Amygdala (tissue), 56 donors: ENCODE measurements around the gene PEMT.

Experiments
- DNase-seq, 56 donors: peaks; one replicate each; lab custom pipeline; 2025; lab: John Stamatoyannopoulos, UW

The PEMT gene

DNA sequence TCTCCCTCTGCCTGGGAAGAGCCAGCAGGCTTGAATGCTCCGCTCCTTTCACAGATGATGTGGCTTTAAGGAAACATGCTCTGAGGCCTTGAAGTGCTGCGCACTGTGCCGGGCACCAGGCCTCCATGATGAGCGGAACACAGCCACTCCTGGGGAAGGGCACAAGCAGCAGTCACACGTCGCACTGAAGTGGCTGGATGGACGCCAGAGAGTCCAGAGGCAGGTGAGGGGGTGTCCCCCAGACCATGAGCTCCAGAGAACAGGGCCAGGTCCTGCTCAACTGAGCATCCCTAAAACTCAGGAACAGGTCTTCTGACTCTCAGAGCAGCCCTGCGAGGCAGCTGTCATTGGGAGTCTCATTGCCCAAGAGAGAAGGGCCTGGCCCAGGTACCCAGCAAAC lies 35.6 kb downstream of the PEMT start:
- no peak for DNase-seq

DNA sequence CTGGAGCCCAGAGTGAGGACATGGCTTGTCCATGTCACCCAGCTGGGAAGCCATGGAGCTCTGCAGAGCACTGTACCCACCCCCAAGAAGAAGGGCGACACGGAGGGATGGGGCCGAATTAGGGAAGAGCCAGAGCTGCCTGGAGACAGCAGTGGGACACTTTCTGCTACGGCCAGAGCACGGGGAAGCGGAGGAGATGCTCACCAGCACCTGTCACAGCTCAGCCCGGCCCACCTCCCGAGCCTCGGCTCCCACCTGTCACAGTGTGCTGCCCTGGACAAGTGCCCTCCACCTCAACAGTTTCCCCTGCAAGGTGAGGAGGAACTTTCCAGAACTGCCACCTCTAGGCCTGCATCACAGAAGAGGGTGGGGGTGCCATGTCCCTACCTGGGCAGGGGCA lies 36.4 kb downstream of the PEMT start:
- no peak for DNase-seq

DNA sequence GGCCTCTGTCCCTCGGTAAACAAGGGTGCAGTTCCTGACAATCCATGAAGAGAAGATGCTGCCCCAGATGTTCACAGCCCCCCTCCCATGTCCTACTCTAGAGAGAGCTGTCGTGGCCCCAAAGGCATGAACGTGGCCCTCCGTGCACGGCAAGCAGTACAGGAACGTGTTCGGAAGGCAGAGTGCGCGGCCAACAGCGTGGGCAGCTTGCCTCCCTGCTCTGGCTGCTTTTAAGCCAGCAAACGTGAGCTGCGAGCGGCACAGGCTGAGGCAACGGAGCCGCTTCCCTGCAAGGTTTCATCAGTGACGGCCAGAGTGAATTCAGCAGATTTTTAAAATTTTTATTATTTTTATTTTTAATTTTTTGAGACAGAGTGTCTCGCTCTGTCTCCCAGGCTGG lies 37.2 kb downstream of the PEMT start:
- no peak for DNase-seq

DNA sequence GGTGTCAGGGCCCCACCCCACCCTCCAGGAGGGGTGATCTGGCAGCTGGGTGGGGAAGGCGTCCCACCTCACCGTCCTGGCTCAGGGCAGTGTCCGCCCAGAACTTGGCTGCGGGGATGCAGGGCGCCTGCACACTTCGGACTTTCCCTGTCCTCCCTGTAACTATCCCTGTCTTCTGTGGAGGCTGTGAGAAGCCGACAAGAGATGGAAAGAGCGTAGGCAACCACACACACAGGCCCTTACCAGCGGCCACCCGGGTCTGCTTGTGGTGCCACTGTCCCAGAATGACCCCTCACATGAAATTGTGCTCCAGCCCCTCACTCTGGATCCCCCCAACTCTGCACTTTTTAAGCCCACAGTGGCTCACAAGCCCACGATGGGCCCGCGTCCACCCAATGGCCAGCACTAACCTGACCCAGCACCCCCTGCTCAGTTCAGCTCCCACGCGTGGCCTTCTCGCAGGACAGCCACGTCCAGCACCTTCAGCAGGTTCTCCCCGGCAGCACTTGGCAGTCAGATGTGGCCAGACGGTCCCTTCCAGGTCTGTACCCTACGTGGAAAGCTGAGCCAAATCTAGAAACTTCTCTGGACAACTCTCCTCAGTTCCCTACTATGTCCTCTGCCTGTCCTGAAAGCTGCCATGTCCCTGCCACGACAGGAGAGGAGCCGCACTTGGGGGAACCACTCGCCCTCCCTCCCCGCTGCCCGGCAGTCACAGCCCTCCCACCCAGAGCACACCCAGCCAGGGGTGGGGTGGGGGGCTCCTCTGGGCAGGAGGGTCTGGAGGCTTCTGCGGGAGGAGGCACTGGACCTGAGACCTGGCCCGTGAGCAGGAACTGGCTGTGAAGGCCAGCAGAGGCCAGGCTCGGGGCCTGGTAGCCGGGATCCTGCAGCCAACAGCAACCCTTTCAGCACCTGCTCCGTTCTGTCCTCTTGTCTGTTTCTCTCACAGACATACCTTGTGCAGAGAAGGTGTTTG lies 38.0 kb downstream of the PEMT start:
- no peak for DNase-seq

DNA sequence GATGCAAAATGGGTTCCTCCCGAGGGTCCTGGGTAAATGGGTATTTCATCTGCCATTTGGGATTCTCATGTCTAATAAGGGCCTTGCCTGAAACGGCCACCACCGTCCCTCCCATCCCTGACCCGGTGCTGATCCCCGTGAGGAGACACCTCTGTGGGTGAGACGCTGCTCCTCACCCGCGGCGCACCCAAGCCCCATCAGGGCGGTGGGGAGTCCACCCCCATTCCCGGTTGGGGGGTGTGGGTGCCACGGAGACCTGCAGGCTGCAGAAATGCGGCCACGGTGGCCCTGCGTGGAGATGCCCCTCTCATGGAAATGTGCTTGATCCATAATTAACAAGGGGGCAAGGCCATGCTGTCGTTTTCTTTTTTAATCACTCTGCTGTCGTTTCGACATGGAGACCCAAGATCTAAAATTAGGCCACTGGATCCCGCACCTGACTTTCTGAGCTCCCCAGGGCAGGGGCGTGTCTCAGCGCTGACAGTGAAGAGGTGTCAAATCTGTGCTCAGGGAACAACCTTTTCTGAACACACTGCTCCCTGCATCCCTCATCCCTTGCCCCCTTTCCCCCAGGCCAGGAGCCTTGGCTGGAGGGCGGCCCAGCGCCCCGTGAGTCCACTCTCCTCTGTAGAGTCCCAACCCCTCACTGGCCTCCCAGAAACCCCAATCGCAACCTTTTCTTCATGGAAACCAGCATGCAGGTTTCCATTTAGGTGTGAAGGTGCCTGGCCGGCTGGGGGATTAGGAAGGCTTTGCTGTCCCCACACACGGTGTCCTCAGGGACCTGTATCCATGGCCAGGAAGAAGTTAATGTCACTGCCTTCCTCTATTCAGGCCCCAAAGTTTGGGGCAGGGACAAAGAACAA lies 38.9 kb downstream of the PEMT start:
- DNase-seq, result no peak

DNA sequence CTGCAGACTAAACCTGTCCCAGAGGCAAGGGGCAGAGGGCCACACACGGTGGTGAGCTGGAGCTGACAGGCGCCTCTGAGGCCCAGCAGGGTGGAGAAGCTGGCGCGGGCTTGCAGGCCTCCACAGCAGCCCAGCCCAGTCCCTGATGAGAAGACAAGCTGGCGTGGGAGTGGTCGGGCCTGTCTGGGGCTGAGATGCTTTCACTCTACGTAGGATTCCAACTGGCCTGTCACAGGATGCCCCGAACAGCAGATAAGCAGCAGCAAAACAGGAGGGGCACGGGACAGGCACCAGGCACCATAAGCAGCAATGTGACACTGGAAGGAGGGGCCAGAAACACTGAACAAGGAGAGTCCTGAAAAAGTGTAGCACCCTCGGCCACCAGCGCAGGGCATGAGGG lies 40.1 kb downstream of the PEMT start:
- DNase-seq, result no peak

DNA sequence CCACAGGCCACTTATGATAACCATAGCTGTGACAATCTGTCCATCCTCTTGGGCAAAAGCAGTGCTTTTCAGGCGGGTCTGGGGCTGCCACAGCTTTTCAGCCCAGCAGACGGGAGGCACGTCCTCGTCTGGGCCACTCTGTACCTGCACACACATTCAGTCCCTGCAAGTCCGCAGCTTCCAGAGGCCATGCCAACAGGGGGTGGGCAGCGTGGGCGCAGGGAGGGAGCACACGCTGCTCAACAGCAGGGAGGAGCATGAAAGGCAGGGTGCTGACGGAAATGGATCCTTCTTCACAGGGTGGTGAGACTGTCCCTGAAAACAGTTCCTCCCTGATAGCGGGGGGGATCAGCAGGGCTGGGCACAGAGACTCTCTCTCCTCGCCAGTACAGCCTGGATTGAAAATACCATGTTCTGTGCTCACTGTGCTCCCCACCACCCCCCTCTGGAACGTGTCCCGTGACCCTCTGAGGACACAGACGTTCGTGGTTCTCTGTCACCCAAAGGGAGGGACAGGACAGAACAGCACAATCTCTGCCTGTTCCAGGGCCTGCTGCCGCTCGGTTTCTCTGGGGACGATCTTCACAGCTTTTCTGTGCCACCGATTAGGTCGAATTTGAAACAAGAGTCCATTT lies 41.7 kb downstream of the PEMT start:
- peak in 14 of 56 donors; percentile 12 to 64 (median 23) for DNase-seq

DNA sequence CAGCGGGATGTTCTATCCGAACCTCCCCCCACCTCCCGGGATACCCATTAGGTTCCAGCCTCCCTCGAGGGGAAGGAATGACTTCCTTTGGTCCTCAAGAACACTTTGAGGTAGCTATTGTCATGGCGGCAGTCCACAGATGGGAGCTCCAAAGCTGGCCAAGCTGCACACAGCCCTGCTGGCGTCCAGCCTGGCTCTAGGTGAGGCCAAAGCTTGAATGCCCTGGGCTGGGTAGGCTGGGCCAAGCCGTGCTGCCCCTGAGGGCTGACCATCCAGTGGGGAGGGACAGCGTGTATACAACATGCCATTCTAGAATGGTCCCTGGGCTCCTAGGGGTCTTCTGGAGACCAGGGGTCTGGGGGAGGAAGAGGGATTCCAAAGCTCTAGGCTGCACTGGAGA lies 43.5 kb downstream of the PEMT start:
- DNase-seq, result no peak

DNA sequence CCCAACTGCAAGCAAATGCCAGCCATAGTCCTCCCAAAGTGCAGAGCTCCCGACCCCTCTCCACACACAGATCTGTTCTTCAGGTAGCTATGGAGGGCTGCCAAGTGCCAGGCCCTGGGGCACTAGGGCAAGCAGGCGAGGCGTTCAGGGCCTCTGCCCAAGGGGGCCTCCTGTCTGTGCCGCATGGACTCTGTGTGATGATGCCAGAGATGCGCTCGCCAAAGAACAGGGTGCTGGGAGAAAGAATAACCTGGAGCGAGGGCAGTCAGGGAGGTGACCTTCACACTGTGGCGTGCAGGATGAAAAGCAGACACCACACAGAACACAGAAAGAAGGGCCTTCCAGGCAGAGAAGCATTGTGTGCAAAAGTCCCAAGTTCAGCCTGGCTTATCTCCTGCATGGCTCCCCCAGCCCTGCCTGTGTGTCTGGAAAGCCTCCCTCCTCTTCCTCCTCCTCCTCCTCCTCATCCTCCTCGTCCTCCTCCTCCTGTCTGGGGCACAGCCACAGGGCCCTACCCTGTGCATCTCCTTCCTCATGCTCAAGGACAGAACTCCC lies 44.2 kb downstream of the PEMT start:
- no peak for DNase-seq

DNA sequence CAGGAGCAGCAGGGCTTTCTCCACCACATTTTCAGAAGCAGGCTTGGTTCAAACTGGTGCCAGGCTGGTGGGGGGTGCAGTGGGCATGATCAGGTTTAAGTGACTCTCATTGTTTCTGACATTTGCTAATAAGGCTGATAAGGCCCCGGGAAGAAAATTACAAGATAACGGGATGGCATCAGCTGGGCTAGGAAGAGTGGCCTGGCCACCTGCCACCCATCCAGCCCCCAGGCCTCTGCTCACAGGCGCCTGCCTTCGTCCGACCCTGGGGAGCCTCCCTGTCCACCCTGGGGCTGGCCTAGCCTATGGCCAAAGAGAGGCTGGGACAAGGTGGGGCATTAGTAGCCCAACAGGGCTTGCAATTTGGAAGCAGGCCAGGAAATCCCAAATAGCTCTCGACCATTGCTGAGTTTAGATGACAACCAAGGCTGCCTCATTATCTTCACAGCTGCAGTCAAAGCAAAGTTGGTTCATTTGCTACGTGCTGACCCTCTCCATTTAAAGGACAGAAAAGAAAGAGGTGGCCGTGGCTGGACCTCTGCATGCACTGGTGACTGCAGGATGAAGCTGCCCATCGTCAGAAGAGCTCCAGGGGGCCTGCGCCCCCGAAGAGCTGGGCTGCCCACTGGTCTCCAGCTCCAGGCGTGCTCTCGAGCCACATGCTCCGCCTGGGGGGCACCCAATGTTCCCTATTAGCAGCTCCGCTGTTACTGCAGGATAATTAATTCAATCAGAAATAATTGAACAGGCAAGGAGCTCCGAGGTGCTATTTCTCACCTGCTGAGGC lies 44.9 kb downstream of the PEMT start:
- DNase-seq, result no peak

DNA sequence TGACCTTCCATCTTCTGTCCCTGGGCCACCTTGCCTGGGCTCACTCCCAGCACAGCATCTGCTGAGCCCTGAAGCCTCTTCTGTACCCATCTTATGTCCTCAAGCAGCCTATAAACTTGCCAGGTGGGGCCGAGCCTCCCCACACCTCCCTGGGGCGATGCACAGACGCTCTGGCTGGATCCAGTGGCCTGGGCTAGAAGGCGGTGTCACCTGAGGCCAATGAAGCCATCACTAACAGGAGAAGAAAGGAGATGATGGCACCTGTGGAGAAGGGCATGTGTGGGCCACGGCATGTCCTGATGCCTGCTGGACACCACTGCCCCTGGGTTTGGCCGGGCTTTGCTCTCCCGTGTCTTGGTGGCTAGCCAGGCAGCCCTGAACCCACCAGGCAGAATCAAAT lies 45.5 kb downstream of the PEMT start:
- DNase-seq, result no peak

DNA sequence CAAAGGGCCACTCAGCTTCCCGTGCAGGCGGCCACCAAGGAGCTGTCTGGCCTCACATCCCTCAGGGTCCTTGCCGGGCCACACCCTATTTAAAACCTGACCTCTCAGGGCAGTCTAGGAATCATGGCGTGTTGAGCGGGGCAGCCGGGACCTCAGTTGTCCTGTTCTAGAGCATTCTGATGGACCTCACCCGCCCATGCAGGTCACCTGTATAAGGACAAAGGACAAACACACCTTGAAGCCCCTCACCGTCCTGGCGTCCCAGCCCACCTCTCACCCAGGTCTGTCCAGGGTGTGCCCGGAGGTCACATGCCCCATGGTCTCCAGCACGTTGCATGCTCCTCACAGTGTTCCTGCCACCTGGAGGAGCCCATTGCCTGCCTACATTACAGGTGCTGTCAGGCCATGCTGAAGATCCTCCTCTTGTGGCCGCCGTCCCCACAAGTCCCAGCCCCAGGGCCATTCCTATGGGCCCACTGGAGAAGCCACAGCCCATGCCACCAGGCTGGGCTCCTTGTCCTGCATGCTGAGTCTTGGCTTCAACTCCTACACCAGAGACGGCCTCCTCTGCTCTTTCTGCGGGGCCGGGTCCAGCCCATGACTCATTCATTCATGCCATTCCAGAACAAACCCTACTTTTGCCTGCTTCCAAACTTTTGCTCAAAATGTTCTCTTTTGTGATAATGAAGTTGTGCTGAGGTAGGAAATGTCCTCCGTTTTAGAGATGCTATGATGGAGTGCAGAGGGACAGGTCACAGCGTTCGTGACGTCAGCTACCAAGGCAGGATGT lies 46.3 kb downstream of the PEMT start:
- DNase-seq, result no peak

DNA sequence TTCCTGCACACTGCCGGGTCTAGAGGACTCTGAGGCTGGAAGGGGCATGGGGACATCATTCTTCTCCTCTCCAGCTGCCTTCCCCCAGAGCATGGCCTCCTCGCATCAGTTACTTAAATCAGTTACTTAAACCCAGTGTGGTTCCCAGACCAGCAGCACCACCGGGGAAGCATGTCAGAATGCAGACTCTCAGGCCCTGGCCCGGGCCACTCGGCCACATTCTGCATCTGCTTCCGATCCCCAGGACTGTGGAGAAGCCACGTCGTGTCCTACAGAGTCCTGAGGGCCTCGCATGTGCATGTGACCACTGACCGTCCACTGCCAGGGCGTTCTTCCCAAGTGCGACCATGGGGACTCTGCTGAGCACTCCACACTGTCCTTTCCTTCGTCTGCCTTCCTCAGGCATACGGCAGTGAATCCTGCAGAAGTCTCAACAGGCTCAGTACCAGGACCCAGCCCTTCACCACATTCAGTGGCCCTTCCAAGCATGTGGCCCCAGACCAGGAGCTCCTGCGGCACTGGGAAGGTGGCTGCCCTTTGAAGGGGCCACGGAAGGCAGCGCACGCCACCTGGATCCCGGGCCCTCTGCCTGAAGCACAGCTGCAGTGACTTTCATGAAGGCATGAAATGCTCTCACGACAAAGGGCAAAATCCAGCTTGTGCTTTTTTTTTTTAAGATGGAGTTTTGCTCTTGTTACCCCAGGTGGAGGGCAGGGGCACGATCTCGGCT lies 48.4 kb downstream of the PEMT start:
- no peak for DNase-seq

DNA sequence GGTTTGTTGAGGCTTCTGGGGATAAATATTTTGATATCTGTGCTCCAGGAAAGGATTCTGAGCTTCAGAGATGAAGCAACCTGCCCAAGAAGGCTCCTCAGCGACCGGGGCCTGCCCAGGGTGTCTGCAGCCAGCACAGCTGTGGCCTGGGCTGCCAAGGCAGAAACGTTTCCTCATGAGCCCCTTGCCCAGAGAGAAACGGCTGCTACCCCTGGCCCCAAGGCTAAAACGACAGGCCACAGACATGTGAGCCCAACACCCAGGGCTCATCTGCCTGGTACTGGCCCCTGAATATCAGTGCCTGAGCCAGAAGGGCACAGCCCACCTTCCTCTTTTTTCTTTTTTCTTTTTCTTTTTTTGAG lies 49.9 kb downstream of the PEMT start:
- DNase-seq, result no peak

DNA sequence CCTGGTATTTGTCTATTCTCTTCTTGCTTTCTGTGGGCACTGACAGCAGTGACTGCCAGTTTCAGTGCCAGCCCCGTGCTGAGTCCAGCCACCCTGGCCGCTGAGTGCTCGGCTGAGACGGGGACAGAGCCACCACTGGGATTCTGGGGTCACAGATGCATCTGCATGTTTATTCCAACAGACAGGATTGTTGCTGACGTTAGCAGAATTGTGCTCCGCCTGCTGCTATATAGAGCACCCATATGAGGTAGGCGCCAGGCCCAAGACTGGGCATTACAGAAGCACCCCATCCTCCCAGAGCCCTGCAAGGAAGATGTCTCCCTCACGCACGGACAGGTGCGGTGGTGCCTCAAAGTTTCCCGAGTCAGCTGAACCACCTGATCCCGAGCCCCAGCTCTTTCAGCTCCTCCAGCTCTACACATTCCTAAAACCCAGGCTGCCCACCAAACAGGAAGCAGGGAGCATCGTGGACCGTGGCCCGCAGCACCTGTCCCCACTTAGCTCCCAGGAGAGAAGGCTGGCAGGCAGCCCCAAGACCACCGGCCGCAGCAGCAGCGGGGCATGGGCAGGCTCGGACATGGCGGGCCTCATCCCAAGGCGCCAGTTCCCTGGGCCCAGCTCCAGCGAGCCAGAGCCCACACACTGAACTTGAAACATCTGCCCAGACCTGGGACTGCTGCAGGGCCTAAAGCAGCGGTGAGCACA lies 50.4 kb downstream of the PEMT start:
- no peak for DNase-seq

DNA sequence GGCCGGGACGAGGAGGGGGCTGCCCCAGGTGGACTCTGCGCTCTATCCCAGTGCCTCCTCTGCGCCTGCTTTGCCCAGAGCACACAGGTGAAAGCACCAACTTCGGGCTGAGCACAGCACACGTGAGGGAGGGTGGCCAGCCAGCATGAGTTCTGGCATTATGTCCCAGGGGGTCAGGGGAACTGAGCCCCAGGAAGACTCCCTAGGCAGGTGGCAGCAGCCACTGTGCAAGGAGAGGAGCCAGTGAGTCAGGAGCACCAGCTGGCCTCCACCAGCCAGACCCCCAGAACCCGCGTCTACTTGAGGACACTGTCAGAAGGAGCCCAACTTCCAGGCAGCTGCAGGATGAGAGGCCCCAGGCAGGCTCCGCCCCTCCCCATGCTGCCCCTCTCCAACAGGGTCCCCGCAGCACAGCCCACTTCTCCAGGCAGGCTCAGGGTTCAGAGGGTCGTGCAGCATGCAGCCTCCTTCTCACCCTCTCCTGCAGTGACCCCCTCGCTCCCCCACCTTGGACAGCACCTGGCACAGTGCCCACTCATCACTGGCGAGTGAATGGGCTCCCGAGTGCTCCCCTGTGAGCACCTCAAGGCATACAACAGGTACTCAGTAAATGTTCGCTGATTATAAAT lies 51.1 kb downstream of the PEMT start:
- no peak for DNase-seq

DNA sequence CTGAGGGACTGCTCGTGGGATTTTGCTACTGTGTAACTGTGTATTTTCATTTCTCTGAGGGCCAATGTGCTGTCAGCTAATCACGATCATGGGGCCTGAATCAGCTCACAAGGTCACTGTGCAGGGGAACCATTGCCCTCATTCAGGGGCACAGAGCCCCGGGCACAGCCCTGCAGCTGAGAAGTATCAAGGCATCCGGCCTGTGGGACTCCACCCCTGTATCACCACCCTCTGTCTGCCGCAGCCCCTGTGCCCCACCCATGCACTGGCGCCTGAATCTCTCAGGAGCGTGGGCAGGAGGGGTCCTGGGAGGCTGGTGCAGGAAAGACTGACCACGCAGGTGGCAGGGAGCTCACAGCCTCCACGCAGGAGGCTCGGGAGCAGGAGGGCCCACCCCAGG lies 51.9 kb downstream of the PEMT start:
- DNase-seq, result no peak
